Adrenal gland (tissue), 5 donors: ENCODE data around the gene CSRP1.

Source experiments
- POLR2A ChIP-seq, 2 donors: fragments of 450-650 bp; IDR thresholded peaks; one replicate each; pipeline ENCODE4 v1.6.1; 2017; ENCODE audit warnings: antibody characterized with exemption in 2 of 2, mild to moderate bottlenecking in 2 of 2, moderate library complexity in 1 of 2
- TF ChIP-seq, protein P1 (sequence below), 6 experiments: fragments of 450-650 bp in 4 of 6; fragments of 200-600 bp in 2 of 6; sonication (generic) in 1 of 6; IDR thresholded peaks; 1 replicate in 5 of 6; 2 replicates in 1 of 6; pipeline versions ENCODE4 v1.5.1 to v1.8.0; 2016 to 2021; ENCODE audit warnings: antibody characterized with exemption in 6 of 6, mild to moderate bottlenecking in 2 of 6, moderate library complexity in 1 of 6
- donor health status: DM: no; HTN: no; CAD: no.

DNA sequence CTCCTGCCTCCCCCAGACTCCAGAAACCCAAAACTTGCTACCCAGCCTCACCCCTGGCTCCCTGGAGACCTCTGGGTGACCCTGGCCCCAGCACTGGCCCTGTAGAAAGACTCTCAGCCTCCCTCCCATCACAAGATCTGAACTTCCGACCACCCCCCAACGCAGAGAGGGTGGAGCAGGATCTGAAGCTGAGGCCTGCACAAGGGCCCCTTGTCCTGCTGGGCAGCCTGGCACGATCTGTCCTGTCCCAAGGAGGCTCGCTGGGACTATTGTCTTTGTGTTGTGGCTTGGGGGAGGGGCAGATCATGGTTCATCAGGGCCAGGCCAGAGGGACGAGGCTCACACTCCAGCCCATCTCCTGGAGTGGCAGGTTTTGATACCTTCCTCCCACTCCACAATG is 57.9 kb downstream of the CSRP1 start:
- TF ChIP-seq, protein P1, sequence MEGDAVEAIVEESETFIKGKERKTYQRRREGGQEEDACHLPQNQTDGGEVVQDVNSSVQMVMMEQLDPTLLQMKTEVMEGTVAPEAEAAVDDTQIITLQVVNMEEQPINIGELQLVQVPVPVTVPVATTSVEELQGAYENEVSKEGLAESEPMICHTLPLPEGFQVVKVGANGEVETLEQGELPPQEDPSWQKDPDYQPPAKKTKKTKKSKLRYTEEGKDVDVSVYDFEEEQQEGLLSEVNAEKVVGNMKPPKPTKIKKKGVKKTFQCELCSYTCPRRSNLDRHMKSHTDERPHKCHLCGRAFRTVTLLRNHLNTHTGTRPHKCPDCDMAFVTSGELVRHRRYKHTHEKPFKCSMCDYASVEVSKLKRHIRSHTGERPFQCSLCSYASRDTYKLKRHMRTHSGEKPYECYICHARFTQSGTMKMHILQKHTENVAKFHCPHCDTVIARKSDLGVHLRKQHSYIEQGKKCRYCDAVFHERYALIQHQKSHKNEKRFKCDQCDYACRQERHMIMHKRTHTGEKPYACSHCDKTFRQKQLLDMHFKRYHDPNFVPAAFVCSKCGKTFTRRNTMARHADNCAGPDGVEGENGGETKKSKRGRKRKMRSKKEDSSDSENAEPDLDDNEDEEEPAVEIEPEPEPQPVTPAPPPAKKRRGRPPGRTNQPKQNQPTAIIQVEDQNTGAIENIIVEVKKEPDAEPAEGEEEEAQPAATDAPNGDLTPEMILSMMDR (IDR thresholded peaks at IDR 0.05): no peak
- no peak for TF ChIP-seq POLR2A (IDR thresholded peaks at IDR 0.05)
